NCI-H524 (cell line): ENCODE data around the gene SERINC1.

ENCODE experiments used
- DNase-seq, 2 experiments: peaks; one replicate each; lab custom pipeline; 2025; lab: John Stamatoyannopoulos, UW

Gene SERINC1

GRCh38 chr6:122393351-122393896, 78.2 kb downstream of the SERINC1 start:
- DNase-seq = no peak
